Activated naive CD8-positive, alpha-beta T cell treated with anti-CD3 and anti-CD28 coated beads, Interleukin-2, amount 50 U/mL, for 24 hours (primary cell): ENCODE measurements around the gene CNR2.
"Not testable (repeated sequence)": the region's sequence is repeated elsewhere in the genome, so short reads cannot be mapped to it uniquely, and the experiment has no call there.

Experiments used
- ATAC-seq: fragments of 150-1000 bp; cut with Tn5 transposase; one replicate; pipeline ENCODE4 v1.10.0; 2021
- DNase-seq: peaks from one replicate; pipeline ENCODE4 v3.0.0; 2021
- H3K27ac Mint-ChIP-seq: one replicate; pipeline ENCODE4 v1.8.0; 2021; ENCODE audit warnings: mild to moderate bottlenecking, mixed read lengths
- H3K27me3 Mint-ChIP-seq: one replicate; pipeline ENCODE4 v1.8.0; 2021; ENCODE audit warnings: mixed read lengths
- H3K36me3 Mint-ChIP-seq: one replicate; pipeline ENCODE4 v1.8.0; 2021; ENCODE audit warnings: low read depth, mixed read lengths
- H3K4me1 Mint-ChIP-seq: one replicate; pipeline ENCODE4 v1.8.0; 2021; ENCODE audit warnings: mixed read lengths
- H3K4me3 Mint-ChIP-seq: one replicate; pipeline ENCODE4 v1.8.0; 2021; ENCODE audit warnings: mild to moderate bottlenecking, moderate library complexity, mixed read lengths
- H3K9me3 Mint-ChIP-seq: one replicate; pipeline ENCODE4 v1.8.0; 2021; ENCODE audit warnings: mixed read lengths

CNR2 gene

GRCh38 chr1:23847482-23848095 is 65.6 kb downstream of the CNR2 start:
- DNase-seq, H3K27me3 Mint-ChIP-seq, H3K27ac Mint-ChIP-seq, H3K4me1 Mint-ChIP-seq, ATAC-seq, H3K4me3 Mint-ChIP-seq, H3K9me3 Mint-ChIP-seq: not testable (repeated sequence)
- H3K36me3 Mint-ChIP-seq: peaks cover 28% of the 10 kb centered on the region

- ATAC-seq (no peak), DNase-seq (no peak)
- H3K27ac Mint-ChIP-seq: no peak overlapping the region
- H3K27me3 Mint-ChIP-seq: no peaks in the 10 kb centered on the region
- H3K9me3 Mint-ChIP-seq: no peaks in the 10 kb centered on the region
- peaks cover 25% of the 10 kb centered on the region for H3K36me3 Mint-ChIP-seq
- H3K4me3 Mint-ChIP-seq: no peak overlapping the region
- H3K4me1 Mint-ChIP-seq: no peaks in the 10 kb centered on the region
These were observed 68.0 kb downstream of the CNR2 start for GRCh38 chr1:23845163-23845562.

- ATAC-seq (no peak), DNase-seq (no peak)
- Mint-ChIP-seq H3K9me3 (no peaks in the 10 kb centered on the region), H3K36me3 (peaks cover 23% of the 10 kb centered on the region), H3K4me3 (no peak overlapping the region), H3K4me1 (peaks cover under 1% of the 10 kb centered on the region), H3K27me3 (no peaks in the 10 kb centered on the region), H3K27ac (no peak overlapping the region)
These were observed 69.5 kb downstream of the CNR2 start for GRCh38 chr1:23843644-23844043.

GRCh38 chr1:23838401-23838866 is 74.7 kb downstream of the CNR2 start:
- no peaks in the 10 kb centered on the region for H3K36me3 Mint-ChIP-seq
- H3K4me3 Mint-ChIP-seq: peak overlapping the region; percentile 54
- no peaks in the 10 kb centered on the region for H3K9me3 Mint-ChIP-seq
- no peak overlapping the region for H3K27ac Mint-ChIP-seq
- ATAC-seq: peak; percentile 93
- peaks cover 4% of the 10 kb centered on the region for H3K27me3 Mint-ChIP-seq
- H3K4me1 Mint-ChIP-seq: peaks cover 15% of the 10 kb centered on the region
- peak; percentile 79 for DNase-seq

- no peaks in the 10 kb centered on the region for H3K9me3 Mint-ChIP-seq
- DNase-seq (no peak), ATAC-seq (no peak)
- peak overlapping the region; percentile 54 for H3K4me3 Mint-ChIP-seq
- H3K27ac Mint-ChIP-seq: no peak overlapping the region
- H3K4me1 Mint-ChIP-seq: peaks cover 15% of the 10 kb centered on the region
- peaks cover 4% of the 10 kb centered on the region for H3K27me3 Mint-ChIP-seq
- H3K36me3 Mint-ChIP-seq: no peaks in the 10 kb centered on the region
These were observed 75.3 kb downstream of the CNR2 start for GRCh38 chr1:23837908-23838307.

GRCh38 chr1:23836037-23836436 is 77.1 kb downstream of the CNR2 start:
- H3K4me1 Mint-ChIP-seq: peaks cover 15% of the 10 kb centered on the region
- DNase-seq (no peak), ATAC-seq (peak; percentile 41)
- H3K27me3 Mint-ChIP-seq: peaks cover 4% of the 10 kb centered on the region
- H3K36me3 Mint-ChIP-seq: no peaks in the 10 kb centered on the region
- no peak overlapping the region for H3K27ac Mint-ChIP-seq
- H3K9me3 Mint-ChIP-seq: no peaks in the 10 kb centered on the region
- H3K4me3 Mint-ChIP-seq: no peak overlapping the region

GRCh38 chr1:23834156-23834555 is 79.0 kb downstream of the CNR2 start:
- H3K4me3 Mint-ChIP-seq, DNase-seq, H3K36me3 Mint-ChIP-seq, ATAC-seq, H3K27ac Mint-ChIP-seq, H3K9me3 Mint-ChIP-seq, H3K27me3 Mint-ChIP-seq: not testable (repeated sequence)
- peaks cover 22% of the 10 kb centered on the region for H3K4me1 Mint-ChIP-seq

DNA sequence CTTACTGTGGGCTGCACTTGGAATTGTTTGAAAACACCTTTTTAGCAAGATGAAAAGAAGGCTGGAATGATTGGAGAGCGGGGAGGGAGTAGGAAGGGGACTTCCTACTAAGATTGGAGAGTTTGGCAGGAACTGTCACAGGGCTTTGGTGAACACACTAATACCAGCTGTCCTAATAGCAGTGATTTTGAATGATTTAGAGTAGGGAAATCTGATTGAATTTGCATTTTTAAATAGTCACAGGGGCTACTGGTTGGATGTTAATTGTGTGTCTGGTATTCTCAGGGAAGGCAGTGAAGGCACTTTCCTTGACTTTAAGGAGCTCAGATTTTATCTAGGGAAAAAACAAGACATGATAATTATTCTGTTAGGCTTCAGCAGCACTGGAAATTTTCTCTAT is 85.4 kb downstream of the CNR2 start:
- Mint-ChIP-seq H3K36me3 (no peaks in the 10 kb centered on the region), H3K4me1 (peaks cover 29% of the 10 kb centered on the region), H3K4me3 (no peak overlapping the region), H3K27ac (no peak overlapping the region), H3K27me3 (no peaks in the 10 kb centered on the region), H3K9me3 (no peaks in the 10 kb centered on the region)
- ATAC-seq: no peak
- no peak for DNase-seq

DNA sequence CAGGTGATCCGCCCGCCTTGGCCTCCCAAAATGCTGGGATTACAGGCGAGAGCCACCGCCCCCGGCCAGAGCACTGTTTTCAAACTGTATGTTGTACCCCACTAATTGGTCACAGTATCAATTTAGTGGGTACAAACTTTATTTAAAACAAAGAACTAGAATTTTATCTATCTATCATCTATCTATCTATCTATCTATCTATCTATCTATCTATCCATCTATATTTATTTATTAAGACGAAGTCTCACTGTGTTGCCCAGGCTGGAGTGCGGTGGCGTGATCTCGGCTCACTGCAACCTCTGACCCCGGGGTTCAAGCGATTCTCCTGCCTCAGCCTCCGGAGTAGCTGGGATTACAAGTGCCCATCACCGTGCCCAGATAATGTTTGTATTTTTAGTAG is 86.6 kb downstream of the CNR2 start:
- not testable (repeated sequence) for ATAC-seq, H3K4me3 Mint-ChIP-seq, H3K27ac Mint-ChIP-seq, H3K36me3 Mint-ChIP-seq, H3K9me3 Mint-ChIP-seq, DNase-seq, H3K27me3 Mint-ChIP-seq
- peaks cover 29% of the 10 kb centered on the region for H3K4me1 Mint-ChIP-seq

DNA sequence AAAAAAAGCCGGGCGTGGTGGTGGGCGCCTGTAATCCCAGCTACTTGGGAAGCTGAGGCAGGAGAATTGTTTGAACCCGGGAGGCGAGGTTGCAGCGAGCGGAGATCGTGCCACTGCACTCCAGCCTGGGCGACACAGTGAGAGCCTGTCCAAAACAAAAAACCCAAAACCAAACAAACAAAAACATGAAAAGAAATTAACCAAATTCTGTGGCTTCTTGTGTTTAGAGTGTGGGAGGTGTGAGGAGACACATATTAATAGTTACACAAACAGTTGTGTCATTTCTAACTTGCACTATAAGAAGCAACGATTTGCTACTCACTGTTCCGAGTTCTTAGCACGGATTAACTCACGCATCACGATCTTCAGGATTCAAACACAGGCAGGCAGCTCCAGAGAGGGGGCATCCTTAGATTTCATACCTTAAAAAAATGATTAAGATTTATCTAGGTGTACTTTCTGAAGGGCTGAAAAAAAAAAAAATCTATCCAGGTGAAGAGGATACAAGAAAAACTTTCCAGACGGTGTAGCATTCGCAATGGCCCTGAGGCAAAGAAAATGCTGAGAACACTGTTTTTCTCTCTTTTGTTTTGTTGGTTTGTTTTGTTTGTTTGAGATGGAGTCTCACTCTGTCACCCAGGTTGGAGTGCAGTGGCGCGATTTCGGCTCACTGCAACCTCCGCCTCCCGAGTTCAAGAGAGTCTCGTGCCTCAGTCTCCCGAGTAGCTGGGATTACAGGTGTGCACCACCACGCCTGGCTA is 87.2 kb downstream of the CNR2 start:
- Mint-ChIP-seq H3K9me3 (no peaks in the 10 kb centered on the region), H3K27ac (peak overlapping the region; percentile 93), H3K36me3 (no peaks in the 10 kb centered on the region), H3K4me1 (peaks cover 29% of the 10 kb centered on the region), H3K4me3 (peak overlapping the region; percentile 94), H3K27me3 (no peaks in the 10 kb centered on the region)
- ATAC-seq (no peak), DNase-seq (no peak)

DNA sequence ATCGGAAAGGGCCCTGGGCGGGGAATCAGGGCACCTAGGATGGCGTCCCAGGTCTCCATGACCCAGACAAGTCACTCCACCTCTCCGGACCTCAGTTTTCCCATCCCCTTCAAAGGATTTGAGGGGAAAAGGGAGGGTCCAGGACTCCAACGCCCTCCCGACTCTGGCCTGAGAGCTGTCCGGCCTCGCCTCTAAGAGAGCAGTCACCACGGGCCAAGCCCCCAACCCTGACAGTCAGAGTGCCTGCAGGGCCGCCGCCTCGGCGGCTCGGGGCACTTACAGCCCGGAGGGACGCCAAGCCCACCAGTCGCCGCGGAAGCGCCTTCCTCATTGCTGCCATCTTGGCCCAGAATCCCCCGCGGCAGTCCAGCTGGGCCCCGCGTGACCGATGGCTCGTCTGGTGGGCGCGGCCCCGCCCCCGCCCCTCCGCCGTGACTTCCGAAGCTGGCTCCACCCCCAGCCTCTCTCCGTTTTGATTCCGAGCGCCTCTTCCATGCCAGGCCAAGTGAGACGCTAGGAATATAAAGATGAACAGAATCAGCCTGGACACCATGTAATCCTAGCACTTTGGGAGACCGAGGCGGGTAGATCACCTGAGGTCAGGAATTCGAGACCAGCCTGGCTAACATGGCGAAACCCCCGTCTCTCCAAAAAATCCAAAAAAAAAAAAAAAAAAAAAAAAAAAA is 87.9 kb downstream of the CNR2 start, which contains the start of gene HMGCL:
Gene HMGCL (minus strand): TSS at position 354 of the 686 bp plus-strand sequence. CDS start 14 bp downstream, at position 340.
- no peaks in the 10 kb centered on the region for H3K27me3 Mint-ChIP-seq
- H3K36me3 Mint-ChIP-seq: peaks cover 3% of the 10 kb centered on the region
- DNase-seq (peak; percentile 92), ATAC-seq (peak; percentile 96)
- peak within 1 kb of the TSS; percentile 94 for H3K4me3 Mint-ChIP-seq
- peak within 1 kb of the TSS; percentile 93 for H3K27ac Mint-ChIP-seq
- peaks cover 26% of the 10 kb centered on the region for H3K4me1 Mint-ChIP-seq
- H3K9me3 Mint-ChIP-seq: no peaks in the 10 kb centered on the region

- no peaks in the 10 kb centered on the region for H3K9me3 Mint-ChIP-seq
- no peak for DNase-seq
- peaks cover 3% of the 10 kb centered on the region for H3K36me3 Mint-ChIP-seq
- no peak for ATAC-seq
- H3K27ac Mint-ChIP-seq: peak overlapping the region; percentile 93
- H3K27me3 Mint-ChIP-seq: no peaks in the 10 kb centered on the region
- peak overlapping the region; percentile 94 for H3K4me3 Mint-ChIP-seq
- H3K4me1 Mint-ChIP-seq: peaks cover 23% of the 10 kb centered on the region
These were observed 88.5 kb downstream of the CNR2 start for GRCh38 chr1:23824711-23825075.

DNA sequence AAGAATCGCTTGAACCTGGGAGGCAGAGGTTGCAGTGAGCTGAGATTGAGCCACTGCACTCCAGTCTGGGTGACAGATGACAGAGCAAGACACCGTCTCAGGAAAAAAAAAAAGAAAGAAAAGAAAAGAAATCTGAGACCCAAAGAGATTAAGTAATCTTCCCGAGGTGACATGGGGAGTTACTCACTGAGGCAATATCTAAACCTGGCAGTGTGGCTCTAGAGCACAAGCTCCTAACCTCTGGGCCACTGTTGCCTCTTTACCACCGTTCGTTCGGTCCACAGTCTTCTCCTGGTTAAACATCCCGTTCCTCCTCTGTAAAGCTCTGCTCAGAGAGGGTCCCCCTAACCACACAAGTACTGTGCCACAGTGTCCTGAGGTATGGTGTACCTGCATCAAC is 89.4 kb downstream of the CNR2 start:
- peak overlapping the region; percentile 94 for H3K4me3 Mint-ChIP-seq
- H3K9me3 Mint-ChIP-seq: no peaks in the 10 kb centered on the region
- H3K27me3 Mint-ChIP-seq: no peaks in the 10 kb centered on the region
- H3K27ac Mint-ChIP-seq: peak overlapping the region; percentile 49
- ATAC-seq (no peak), DNase-seq (no peak)
- peaks cover 3% of the 10 kb centered on the region for H3K36me3 Mint-ChIP-seq
- peaks cover 23% of the 10 kb centered on the region for H3K4me1 Mint-ChIP-seq
